ENCODE measurements around the gene DVL1.

DVL1 gene

DNA sequence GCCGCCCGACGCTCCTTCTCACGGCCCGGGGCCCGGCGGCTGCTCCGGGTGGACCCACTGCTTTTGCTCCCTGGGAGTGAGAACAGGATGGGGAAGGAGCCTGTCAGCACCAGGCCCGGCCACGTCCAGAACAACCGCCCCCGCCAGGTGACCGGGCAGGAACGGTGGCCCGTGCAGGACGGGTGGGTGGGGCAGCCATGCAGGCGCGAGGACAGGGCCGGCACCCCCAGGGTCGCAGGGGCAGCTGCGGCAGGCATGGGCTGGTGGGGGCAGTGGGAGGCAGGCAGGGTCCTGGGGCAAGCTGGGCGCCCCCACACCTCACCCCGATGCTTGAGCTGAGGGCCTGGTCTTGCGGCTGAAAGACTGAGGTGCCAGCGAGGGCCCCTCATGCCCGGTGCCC is 12.8 kb downstream of the DVL1 start:
- TF ChIP-seq, protein P1, sequence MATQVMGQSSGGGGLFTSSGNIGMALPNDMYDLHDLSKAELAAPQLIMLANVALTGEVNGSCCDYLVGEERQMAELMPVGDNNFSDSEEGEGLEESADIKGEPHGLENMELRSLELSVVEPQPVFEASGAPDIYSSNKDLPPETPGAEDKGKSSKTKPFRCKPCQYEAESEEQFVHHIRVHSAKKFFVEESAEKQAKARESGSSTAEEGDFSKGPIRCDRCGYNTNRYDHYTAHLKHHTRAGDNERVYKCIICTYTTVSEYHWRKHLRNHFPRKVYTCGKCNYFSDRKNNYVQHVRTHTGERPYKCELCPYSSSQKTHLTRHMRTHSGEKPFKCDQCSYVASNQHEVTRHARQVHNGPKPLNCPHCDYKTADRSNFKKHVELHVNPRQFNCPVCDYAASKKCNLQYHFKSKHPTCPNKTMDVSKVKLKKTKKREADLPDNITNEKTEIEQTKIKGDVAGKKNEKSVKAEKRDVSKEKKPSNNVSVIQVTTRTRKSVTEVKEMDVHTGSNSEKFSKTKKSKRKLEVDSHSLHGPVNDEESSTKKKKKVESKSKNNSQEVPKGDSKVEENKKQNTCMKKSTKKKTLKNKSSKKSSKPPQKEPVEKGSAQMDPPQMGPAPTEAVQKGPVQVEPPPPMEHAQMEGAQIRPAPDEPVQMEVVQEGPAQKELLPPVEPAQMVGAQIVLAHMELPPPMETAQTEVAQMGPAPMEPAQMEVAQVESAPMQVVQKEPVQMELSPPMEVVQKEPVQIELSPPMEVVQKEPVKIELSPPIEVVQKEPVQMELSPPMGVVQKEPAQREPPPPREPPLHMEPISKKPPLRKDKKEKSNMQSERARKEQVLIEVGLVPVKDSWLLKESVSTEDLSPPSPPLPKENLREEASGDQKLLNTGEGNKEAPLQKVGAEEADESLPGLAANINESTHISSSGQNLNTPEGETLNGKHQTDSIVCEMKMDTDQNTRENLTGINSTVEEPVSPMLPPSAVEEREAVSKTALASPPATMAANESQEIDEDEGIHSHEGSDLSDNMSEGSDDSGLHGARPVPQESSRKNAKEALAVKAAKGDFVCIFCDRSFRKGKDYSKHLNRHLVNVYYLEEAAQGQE (IDR thresholded peaks at IDR 0.05; ENCODE audit: insufficient read depth in 1 of 2, low read depth in 2 of 2, low read length in 2 of 2) = no peak
- TF ChIP-seq TAF1 (IDR thresholded peaks at IDR 0.05; ENCODE audit: borderline replicate concordance, insufficient read depth, low read length) (no peak), POLR2AphosphoS5 (IDR thresholded peaks at IDR 0.05; ENCODE audit: low read depth, low read length) (no peak), FOXP2 (optimal IDR thresholded peaks at IDR 0.05; ENCODE audit: borderline replicate concordance, extremely low read depth, extremely low read length, insufficient read depth) (no peak), SIN3A (IDR thresholded peaks at IDR 0.05; ENCODE audit: borderline replicate concordance, insufficient read depth, low read length) (no peak)

DNA sequence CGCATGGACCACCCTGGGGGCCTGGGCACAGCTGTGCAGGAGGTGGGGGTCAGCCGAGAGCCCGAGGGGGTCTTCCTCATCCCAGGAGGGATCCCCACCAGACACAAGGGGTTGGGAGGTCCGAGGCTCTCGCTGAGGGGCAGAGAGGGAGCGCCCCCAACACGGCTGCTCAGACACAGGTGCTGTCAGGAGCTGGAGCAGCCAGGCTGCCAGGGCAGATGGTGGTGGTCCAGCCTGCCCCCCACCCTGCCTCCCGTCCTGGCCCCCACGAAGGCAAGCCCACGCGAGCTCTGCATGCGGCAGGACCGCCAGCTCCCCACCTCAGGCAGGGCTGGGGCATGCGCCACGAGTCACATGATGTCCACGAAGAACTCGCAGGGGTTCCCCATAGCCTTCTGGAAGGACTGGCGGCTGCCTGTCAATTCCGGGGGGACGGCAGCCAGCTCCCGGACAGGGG is 13.4 kb downstream of the DVL1 start:
- TF ChIP-seq, protein P1 (IDR thresholded peaks at IDR 0.05; ENCODE audit: insufficient read depth in 1 of 2, low read depth in 2 of 2, low read length in 2 of 2) = no peak
- TF ChIP-seq POLR2AphosphoS5 (IDR thresholded peaks at IDR 0.05; ENCODE audit: low read depth, low read length) (no peak), SIN3A (IDR thresholded peaks at IDR 0.05; ENCODE audit: borderline replicate concordance, insufficient read depth, low read length) (no peak), TAF1 (IDR thresholded peaks at IDR 0.05; ENCODE audit: borderline replicate concordance, insufficient read depth, low read length) (no peak), FOXP2 (optimal IDR thresholded peaks at IDR 0.05; ENCODE audit: borderline replicate concordance, extremely low read depth, extremely low read length, insufficient read depth) (no peak)

DNA sequence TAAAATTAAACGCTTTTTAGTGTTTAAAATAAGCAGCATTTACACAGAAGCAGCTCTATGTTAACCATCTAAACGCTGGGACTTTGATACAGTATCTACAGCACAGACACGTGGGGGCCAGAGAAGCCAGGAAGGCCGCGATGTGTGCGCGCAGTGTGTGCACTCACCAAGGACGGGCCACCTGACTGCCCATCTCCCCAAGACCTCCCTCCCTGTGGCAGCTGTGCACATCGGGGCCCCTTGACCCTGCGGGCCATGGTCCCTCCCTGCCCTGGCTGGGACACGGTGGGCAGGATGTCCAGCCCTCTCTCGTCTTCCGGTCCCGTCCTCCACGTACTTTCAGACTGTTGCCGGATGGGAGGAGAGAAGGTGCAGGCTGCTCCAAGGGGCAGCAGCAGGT is 13.9 kb downstream of the DVL1 start:
- TF ChIP-seq SIN3A (IDR thresholded peaks at IDR 0.05; ENCODE audit: borderline replicate concordance, insufficient read depth, low read length) (no peak), FOXP2 (optimal IDR thresholded peaks at IDR 0.05; ENCODE audit: borderline replicate concordance, extremely low read depth, extremely low read length, insufficient read depth) (no peak), POLR2AphosphoS5 (IDR thresholded peaks at IDR 0.05; ENCODE audit: low read depth, low read length) (no peak), TAF1 (IDR thresholded peaks at IDR 0.05; ENCODE audit: borderline replicate concordance, insufficient read depth, low read length) (no peak)
- TF ChIP-seq, protein P1 (IDR thresholded peaks at IDR 0.05; ENCODE audit: insufficient read depth in 1 of 2, low read depth in 2 of 2, low read length in 2 of 2) = no peak

DNA sequence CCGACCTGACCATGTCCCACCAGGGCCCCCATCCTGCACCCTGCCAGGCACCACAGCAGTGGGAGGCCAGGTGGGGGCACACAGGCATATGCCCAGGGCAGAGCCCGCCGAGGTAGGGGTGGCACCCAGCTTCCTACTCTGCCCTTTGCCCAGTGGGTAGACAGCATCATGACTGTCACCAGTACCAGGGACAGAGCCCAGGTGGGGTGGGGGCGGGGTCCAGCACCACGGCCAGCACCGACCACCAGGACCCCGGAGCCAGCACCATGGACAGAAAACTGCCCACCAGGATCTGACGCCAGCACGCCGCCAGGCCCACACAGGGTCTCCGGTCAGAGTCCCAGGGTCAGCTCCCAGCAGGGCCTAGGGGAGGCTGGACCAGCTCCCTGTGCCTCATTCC is 14.4 kb downstream of the DVL1 start:
- no peak for TF ChIP-seq POLR2AphosphoS5 (IDR thresholded peaks at IDR 0.05; ENCODE audit: low read depth, low read length)
- peak; percentile 59; the same call in 1 of the 2 replicates for TF ChIP-seq SIN3A (IDR thresholded peaks at IDR 0.05; ENCODE audit: borderline replicate concordance, insufficient read depth, low read length)
- TF ChIP-seq, protein P1 (IDR thresholded peaks at IDR 0.05; ENCODE audit: insufficient read depth in 1 of 2, low read depth in 2 of 2, low read length in 2 of 2) = peak; percentile 90 to 95
